RWPE2 (cell line): ENCODE results near the gene CD72.
"Not testable (repeated sequence)": the region's sequence is repeated elsewhere in the genome, so short reads cannot be mapped to it uniquely, and the experiment has no call there.

Experiments used
- ATAC-seq: fragments of 200-7000 bp; cut with Tn5 transposase; 3 replicates; pipeline ENCODE4 v1.9.1; 2021; ENCODE audit warnings: low read depth
- DNase-seq: peaks from one replicate; pipeline ENCODE4 v3.0.0-alpha.2; 2020; ENCODE audit warnings: low spot score
- H3K27ac ChIP-seq: fragments of 450-650 bp; 2 replicates; pipeline ENCODE4 v1.5.1; 2017; ENCODE audit warnings: mild to moderate bottlenecking; ENCODE audit not compliant: poor library complexity, severe bottlenecking
- H3K27me3 ChIP-seq: fragments of 250-450 bp; sonication (Bioruptor Pico); 2 replicates; pipeline ENCODE4 v1.5.1; 2021; ENCODE audit warnings: mild to moderate bottlenecking, moderate library complexity; ENCODE audit not compliant: insufficient read depth, poor library complexity, severe bottlenecking
- H3K36me3 ChIP-seq: fragments of 250-450 bp; sonication (Bioruptor Pico); 2 replicates; pipeline ENCODE4 v1.5.1; 2020; ENCODE audit warnings: low read depth, mild to moderate bottlenecking, moderate library complexity
- H3K4me1 ChIP-seq: fragments of 250-450 bp; sonication (Bioruptor Pico); 2 replicates; pipeline ENCODE4 v1.5.1; 2021; ENCODE audit warnings: mild to moderate bottlenecking, moderate library complexity; ENCODE audit not compliant: insufficient read depth, poor library complexity, severe bottlenecking
- H3K4me3 ChIP-seq: fragments of 250-450 bp; sonication (Bioruptor Pico); 2 replicates; pipeline ENCODE4 v1.5.1; 2021; ENCODE audit warnings: mild to moderate bottlenecking, moderate library complexity; ENCODE audit not compliant: severe bottlenecking
- H3K9me3 ChIP-seq: fragments of 250-450 bp; sonication (Bioruptor Pico); 2 replicates; pipeline ENCODE4 v1.5.1; 2021; ENCODE audit warnings: mild to moderate bottlenecking, moderate library complexity; ENCODE audit not compliant: severe bottlenecking
- CTCF ChIP-seq: fragments of 450-650 bp; IDR thresholded peaks from one replicate; pipeline ENCODE4 v1.5.1; 2017; ENCODE audit warnings: mild to moderate bottlenecking, moderate library complexity; ENCODE audit not compliant: poor library complexity, severe bottlenecking

CD72 gene

GRCh38 chr9:35639631-35640030 lies 21.4 kb upstream of the CD72 start:
- Histone ChIP-seq H3K4me1 (no peaks in the 10 kb centered on the region), H3K4me3 (no peak overlapping the region), H3K27me3 (no peaks in the 10 kb centered on the region), H3K36me3 (no peaks in the 10 kb centered on the region), H3K27ac (no peak overlapping the region), H3K9me3 (no peaks in the 10 kb centered on the region)
- TF ChIP-seq CTCF = no peak
- DNase-seq (no peak), ATAC-seq (no peak)

- DNase-seq, ATAC-seq, H3K4me1 ChIP-seq, H3K27ac ChIP-seq, H3K36me3 ChIP-seq, H3K9me3 ChIP-seq, H3K4me3 ChIP-seq, H3K27me3 ChIP-seq: not testable (repeated sequence)
Measured at GRCh38 chr9:35639225-35639624, 21.0 kb upstream of the CD72 start.

- not testable (repeated sequence) for ATAC-seq, DNase-seq, H3K4me3 ChIP-seq, H3K27me3 ChIP-seq, H3K9me3 ChIP-seq, H3K36me3 ChIP-seq, H3K27ac ChIP-seq, H3K4me1 ChIP-seq
Measured at GRCh38 chr9:35638751-35639150, 20.5 kb upstream of the CD72 start.

- ATAC-seq, H3K36me3 ChIP-seq, H3K4me3 ChIP-seq, H3K27me3 ChIP-seq, H3K27ac ChIP-seq, DNase-seq, H3K9me3 ChIP-seq, H3K4me1 ChIP-seq: not testable (repeated sequence)
Measured at GRCh38 chr9:35637427-35637955, 19.3 kb upstream of the CD72 start.

GRCh38 chr9:35636877-35637246 lies 18.6 kb upstream of the CD72 start:
- H3K4me3 ChIP-seq, H3K36me3 ChIP-seq, H3K27ac ChIP-seq, ATAC-seq, H3K4me1 ChIP-seq, DNase-seq, H3K27me3 ChIP-seq, H3K9me3 ChIP-seq: not testable (repeated sequence)

GRCh38 chr9:35636135-35636876 lies 18.1 kb upstream of the CD72 start:
- no peak overlapping the region for H3K4me3 ChIP-seq
- ATAC-seq = no peak
- H3K27ac ChIP-seq = no peak overlapping the region
- TF ChIP-seq CTCF = no peak
- no peak for DNase-seq
- no peaks in the 10 kb centered on the region for H3K36me3 ChIP-seq
- no peaks in the 10 kb centered on the region for H3K9me3 ChIP-seq
- H3K27me3 ChIP-seq = no peaks in the 10 kb centered on the region
- H3K4me1 ChIP-seq = no peaks in the 10 kb centered on the region

GRCh38 chr9:35635730-35636129 lies 17.5 kb upstream of the CD72 start:
- Histone ChIP-seq H3K27ac (no peak overlapping the region), H3K27me3 (no peaks in the 10 kb centered on the region), H3K4me3 (no peak overlapping the region), H3K36me3 (no peaks in the 10 kb centered on the region), H3K9me3 (no peaks in the 10 kb centered on the region), H3K4me1 (no peaks in the 10 kb centered on the region)
- no peak for ATAC-seq
- no peak for DNase-seq
- no peak for TF ChIP-seq CTCF
